Caco-2 (cell line): ENCODE data around the gene YARS1. TPM values are rescaled to one million over a fixed set of nuclear protein-coding genes. Genes with fewer than 3 reads are reported as not detected.

Source experiments
- BruUV-seq: library from RNA; stranded (reverse); fragments of 400-500 nt; replicated peaks from 2 replicates; lab custom pipeline; 2021; lab: Mats Ljungman, UMichigan
- CTCF ChIA-PET: fragments of 300-600 bp; sonication (Branson Sonifier 250); formaldehyde crosslinking; loops from one replicate; lab custom pipeline; 2022; ENCODE audit warnings: antibody characterized with exemption; lab: Charles Lee
- POLR2A ChIA-PET: fragments of 300-600 bp; sonication (Branson Sonifier 250); formaldehyde crosslinking; loops from one replicate; lab custom pipeline; 2022; ENCODE audit warnings: antibody characterized with exemption; lab: Charles Lee
- DNase-seq, 2 experiments: peaks; one replicate each; pipeline versions ENCODE4 v3.0.0 to v3.0.0-alpha.2; 2020 to 2022
- H3K27me3 ChIP-seq: replicated peaks from 2 replicates; pipeline ENCODE4 v1.6.0; 2011; ENCODE audit warnings: low read length; ENCODE audit not compliant: control insufficient read depth, insufficient read depth
- H3K36me3 ChIP-seq: 2 replicates; pipeline ENCODE4 v1.5.1; 2011; ENCODE audit warnings: low read length; ENCODE audit not compliant: control insufficient read depth, insufficient read depth
- H3K4me1 ChIP-seq: fragments of 250-450 bp; sonication (Bioruptor Pico); 2 replicates; pipeline ENCODE4 v1.5.1; 2020; ENCODE audit warnings: mild to moderate bottlenecking
- H3K4me3 ChIP-seq: 2 replicates; pipeline ENCODE4 v1.5.1; 2011; ENCODE audit warnings: low read depth, mild to moderate bottlenecking, control low read depth, low read length
- H3K9me3 ChIP-seq: fragments of 250-450 bp; sonication (Bioruptor Pico); 2 replicates; pipeline ENCODE4 v1.5.1; 2020; ENCODE audit warnings: mild to moderate bottlenecking, moderate library complexity
- H3K27ac Mint-ChIP-seq: one replicate; pipeline ENCODE4 v1.8.0; 2022; ENCODE audit warnings: mixed read lengths; ENCODE audit not compliant: unreplicated experiment
- H3K27me3 Mint-ChIP-seq: one replicate; pipeline ENCODE4 v1.8.0; 2022; ENCODE audit warnings: mixed read lengths; ENCODE audit not compliant: insufficient read depth, unreplicated experiment
- H3K36me3 Mint-ChIP-seq: one replicate; pipeline ENCODE4 v1.8.0; 2022; ENCODE audit warnings: mild to moderate bottlenecking, mixed read lengths; ENCODE audit not compliant: insufficient read depth, unreplicated experiment
- H3K4me1 Mint-ChIP-seq: one replicate; pipeline ENCODE4 v1.8.0; 2022; ENCODE audit warnings: low read depth, mixed read lengths; ENCODE audit not compliant: unreplicated experiment
- H3K4me3 Mint-ChIP-seq: one replicate; pipeline ENCODE4 v1.8.0; 2022; ENCODE audit warnings: mild to moderate bottlenecking, moderate library complexity, mixed read lengths; ENCODE audit not compliant: unreplicated experiment
- H3K9me3 Mint-ChIP-seq: one replicate; pipeline ENCODE4 v1.8.0; 2022; ENCODE audit warnings: mixed read lengths; ENCODE audit not compliant: unreplicated experiment
- intact Hi-C: fragments of 100-400 bp; cut with micrococcal nuclease; formaldehyde crosslinking; loops from one replicate; pipeline ENCODE4 v1.10.0; 2022; ENCODE audit not compliant: unreplicated experiment
- total RNA-seq: library from RNA; stranded (reverse); gene quantifications from 2 replicates; pipeline ENCODE4 v1.2.3, GENCODE V29; 2022
- TF ChIP-seq, protein P1 (sequence below), 2 experiments: fragments of 200-600 bp in 1 of 2; IDR thresholded peaks; 1 replicate in 1 of 2; 2 replicates in 1 of 2; pipeline versions ENCODE4 v1.5.1 to v1.8.0; 2011 to 2022; ENCODE audit warnings: antibody characterized with exemption in 1 of 2, control low read depth in 1 of 2, inconsistent platforms in 1 of 2, low read depth in 1 of 2, low read length in 1 of 2, mild to moderate bottlenecking in 1 of 2, moderate library complexity in 1 of 2; ENCODE audit not compliant: insufficient read depth in 1 of 2, severe bottlenecking in 1 of 2, unreplicated experiment in 1 of 2

Gene YARS1
- total RNA-seq, 1 experiment from 2014 or later = 184 TPM

DNA sequence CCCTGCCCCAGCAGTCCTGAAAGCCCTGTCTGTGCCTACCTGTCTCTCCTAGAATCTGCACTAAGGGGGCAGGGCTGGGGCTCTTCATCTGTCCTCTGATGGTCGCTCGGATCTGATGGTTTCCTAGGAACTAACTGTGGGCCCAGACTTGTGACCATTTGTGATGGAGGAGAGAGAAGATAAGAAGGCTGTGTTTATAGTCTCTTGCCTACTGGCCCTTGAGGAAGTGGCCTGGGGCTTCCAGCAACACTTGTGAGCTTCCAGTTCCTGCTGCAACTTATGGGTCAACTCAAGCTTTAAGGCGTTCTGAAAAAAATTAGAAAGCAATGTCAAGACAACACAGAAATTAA is 61.4 kb downstream of the YARS1 start:
- Histone ChIP-seq H3K36me3 (no peaks in the 10 kb centered on the region), H3K4me3 (no peak overlapping the region), H3K9me3 (no peaks in the 10 kb centered on the region), H3K4me1 (peaks cover 49% of the 10 kb centered on the region), H3K27me3 (no peaks in the 10 kb centered on the region)
- no peak overlapping the region for H3K4me3 Mint-ChIP-seq
- no peak for DNase-seq
- H3K4me1 Mint-ChIP-seq = peaks cover 45% of the 10 kb centered on the region
- H3K36me3 Mint-ChIP-seq = peaks cover 50% of the 10 kb centered on the region
- TF ChIP-seq, protein P1, sequence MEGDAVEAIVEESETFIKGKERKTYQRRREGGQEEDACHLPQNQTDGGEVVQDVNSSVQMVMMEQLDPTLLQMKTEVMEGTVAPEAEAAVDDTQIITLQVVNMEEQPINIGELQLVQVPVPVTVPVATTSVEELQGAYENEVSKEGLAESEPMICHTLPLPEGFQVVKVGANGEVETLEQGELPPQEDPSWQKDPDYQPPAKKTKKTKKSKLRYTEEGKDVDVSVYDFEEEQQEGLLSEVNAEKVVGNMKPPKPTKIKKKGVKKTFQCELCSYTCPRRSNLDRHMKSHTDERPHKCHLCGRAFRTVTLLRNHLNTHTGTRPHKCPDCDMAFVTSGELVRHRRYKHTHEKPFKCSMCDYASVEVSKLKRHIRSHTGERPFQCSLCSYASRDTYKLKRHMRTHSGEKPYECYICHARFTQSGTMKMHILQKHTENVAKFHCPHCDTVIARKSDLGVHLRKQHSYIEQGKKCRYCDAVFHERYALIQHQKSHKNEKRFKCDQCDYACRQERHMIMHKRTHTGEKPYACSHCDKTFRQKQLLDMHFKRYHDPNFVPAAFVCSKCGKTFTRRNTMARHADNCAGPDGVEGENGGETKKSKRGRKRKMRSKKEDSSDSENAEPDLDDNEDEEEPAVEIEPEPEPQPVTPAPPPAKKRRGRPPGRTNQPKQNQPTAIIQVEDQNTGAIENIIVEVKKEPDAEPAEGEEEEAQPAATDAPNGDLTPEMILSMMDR (IDR thresholded peaks at IDR 0.05; ENCODE audit: insufficient read depth in 1 of 2, low read depth in 1 of 2, low read length in 1 of 2, severe bottlenecking in 1 of 2, unreplicated experiment in 1 of 2) = no peak
- intact Hi-C loops = no loop called here
- POLR2A ChIA-PET = no interaction called here
- no peaks in the 10 kb centered on the region for H3K9me3 Mint-ChIP-seq
- CTCF ChIA-PET = no interaction called here
- no peaks in the 10 kb centered on the region for H3K27me3 Mint-ChIP-seq
- no TSS peak for BruUV-seq
- H3K27ac Mint-ChIP-seq = peak overlapping the region; percentile 93

DNA sequence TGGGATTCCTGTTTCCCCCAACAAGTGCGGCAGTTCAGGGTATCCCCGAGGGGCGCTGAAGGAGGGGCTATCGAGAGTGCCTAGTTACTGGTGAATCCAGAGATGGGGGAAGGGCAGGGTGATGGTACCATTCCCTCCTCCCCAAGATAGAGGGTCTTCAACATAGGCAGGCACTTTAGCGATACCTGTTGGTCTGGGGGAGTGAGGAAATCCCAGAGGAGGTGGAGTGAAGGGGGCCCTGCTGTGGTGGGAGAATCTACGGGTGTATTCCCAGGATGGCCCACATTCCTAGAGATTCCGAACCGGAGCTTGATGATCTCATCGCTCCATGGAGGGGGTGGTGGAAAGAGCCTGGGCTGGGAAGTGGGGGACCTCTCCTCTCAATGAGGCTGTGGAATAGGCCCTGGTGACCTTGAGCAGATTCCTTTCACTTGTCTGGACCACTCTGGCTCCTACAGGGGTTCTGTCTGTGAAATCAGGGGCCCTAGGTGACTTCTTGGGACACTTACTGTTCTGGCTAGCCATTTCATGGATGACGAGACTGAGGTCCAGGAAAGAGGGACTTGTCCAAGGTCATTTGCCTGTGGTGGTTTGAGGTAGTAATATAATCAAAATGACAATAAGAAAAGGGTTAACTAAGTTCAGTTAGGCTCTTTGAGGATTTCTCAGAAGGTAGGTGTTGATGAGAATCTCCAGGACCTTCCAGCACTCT is 61.9 kb downstream of the YARS1 start:
- no peaks in the 10 kb centered on the region for H3K9me3 ChIP-seq
- no TSS peak for BruUV-seq
- intact Hi-C loops = no loop called here
- Mint-ChIP-seq H3K36me3 (peaks cover 45% of the 10 kb centered on the region), H3K4me3 (peak overlapping the region; percentile 64), H3K27me3 (no peaks in the 10 kb centered on the region), H3K4me1 (peaks cover 42% of the 10 kb centered on the region), H3K27ac (peak overlapping the region; percentile 93), H3K9me3 (no peaks in the 10 kb centered on the region)
- POLR2A ChIA-PET = no interaction called here
- no peaks in the 10 kb centered on the region for H3K27me3 ChIP-seq
- TF ChIP-seq, protein P1 (IDR thresholded peaks at IDR 0.05; ENCODE audit: insufficient read depth in 1 of 2, low read depth in 1 of 2, low read length in 1 of 2, severe bottlenecking in 1 of 2, unreplicated experiment in 1 of 2) = no peak
- CTCF ChIA-PET = no interaction called here
- peaks cover 44% of the 10 kb centered on the region for H3K4me1 ChIP-seq
- DNase-seq = no peak
- no peaks in the 10 kb centered on the region for H3K36me3 ChIP-seq
- no peak overlapping the region for H3K4me3 ChIP-seq

DNA sequence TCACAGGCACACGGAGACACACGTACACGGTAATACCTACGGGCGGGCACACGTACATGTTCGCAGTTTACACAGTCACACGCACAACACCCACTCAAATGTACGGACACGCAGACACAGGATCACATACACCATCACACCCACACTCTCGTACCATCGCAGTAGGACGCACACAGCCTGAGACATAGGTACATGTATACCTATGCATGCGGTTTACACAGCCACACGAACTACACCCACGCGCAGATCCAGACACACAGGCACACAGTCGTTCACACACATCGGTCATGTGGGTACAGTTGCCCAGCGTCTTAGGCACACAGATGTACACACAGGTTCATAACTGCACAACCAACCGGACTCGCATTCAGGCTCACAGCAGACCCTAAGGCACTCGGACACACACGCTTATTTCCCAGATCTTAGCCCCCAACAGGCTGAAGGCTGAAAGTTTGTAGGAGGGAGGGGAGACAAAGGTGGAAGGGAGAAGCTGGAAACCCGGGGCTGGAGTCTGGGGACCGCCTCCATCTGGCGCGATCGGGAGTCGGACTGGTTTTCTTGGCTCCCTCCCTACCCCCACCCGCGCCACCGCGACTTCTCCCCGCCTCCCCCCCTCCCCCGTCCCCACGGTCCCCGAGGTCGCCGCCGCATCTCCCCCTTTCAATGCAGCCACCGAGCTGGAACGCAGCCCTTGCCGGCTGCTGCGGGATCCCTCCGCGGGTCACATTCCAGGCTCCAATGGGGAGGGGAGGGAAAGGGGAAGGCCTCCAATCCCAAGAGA is 62.7 kb downstream of the YARS1 start:
- Histone ChIP-seq H3K9me3 (no peaks in the 10 kb centered on the region), H3K4me1 (peaks cover 39% of the 10 kb centered on the region), H3K4me3 (no peak overlapping the region), H3K36me3 (no peaks in the 10 kb centered on the region), H3K27me3 (no peaks in the 10 kb centered on the region)
- H3K36me3 Mint-ChIP-seq = peaks cover 38% of the 10 kb centered on the region
- ChIA-PET POLR2A (no interaction called here), CTCF (no interaction called here)
- TF ChIP-seq, protein P1 (IDR thresholded peaks at IDR 0.05; ENCODE audit: insufficient read depth in 1 of 2, low read depth in 1 of 2, low read length in 1 of 2, severe bottlenecking in 1 of 2, unreplicated experiment in 1 of 2) = no peak
- H3K9me3 Mint-ChIP-seq = no peaks in the 10 kb centered on the region
- peak overlapping the region; percentile 64 for H3K4me3 Mint-ChIP-seq
- intact Hi-C loops = no loop called here
- no peak for DNase-seq
- no peaks in the 10 kb centered on the region for H3K27me3 Mint-ChIP-seq
- H3K27ac Mint-ChIP-seq = peak overlapping the region; percentile 93
- peaks cover 34% of the 10 kb centered on the region for H3K4me1 Mint-ChIP-seq
- BruUV-seq = no TSS peak
